Gastrocnemius medialis (tissue), 4 donors: ENCODE data around the gene AMZ1.

ENCODE experiments used
- CTCF ChIP-seq, 5 experiments: fragments of 450-650 bp in 3 of 5; fragments of 200-600 bp in 2 of 5; sonication (generic) in 2 of 5; IDR thresholded peaks in 4 of 5; conservative IDR thresholded peaks in 1 of 5; 1 replicate in 4 of 5; 2 replicates in 1 of 5; pipeline ENCODE4 v1.5.1; 2016 to 2019; ENCODE audit warnings: antibody characterized with exemption in 5 of 5, mild to moderate bottlenecking in 3 of 5, moderate library complexity in 3 of 5
- POLR2A ChIP-seq, 2 donors: fragments of 450-650 bp; IDR thresholded peaks; one replicate each; pipeline ENCODE4 v1.6.1; 2017; ENCODE audit warnings: antibody characterized with exemption in 2 of 2, mild to moderate bottlenecking in 2 of 2, moderate library complexity in 2 of 2

DNA sequence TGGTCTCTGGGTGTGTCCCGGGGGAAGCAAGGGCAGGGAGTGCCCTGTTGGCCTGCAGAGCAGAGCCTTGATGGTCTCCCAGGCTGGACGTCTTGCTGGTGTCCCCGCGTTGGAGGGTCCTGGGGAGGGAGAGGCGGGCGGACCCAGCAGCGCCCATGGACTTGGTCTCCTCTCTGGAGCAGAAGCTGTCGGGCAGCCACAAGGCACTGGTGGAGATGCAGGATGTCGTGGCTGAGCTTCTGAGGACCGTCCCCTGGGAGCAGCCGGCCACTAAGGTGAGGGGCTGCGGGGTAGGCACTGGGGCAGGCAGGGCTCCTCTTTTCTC, 35.3 kb upstream of the AMZ1 start:
- TF ChIP-seq CTCF (IDR thresholded peaks at IDR 0.05 in 4 of 5, conservative IDR thresholded peaks at IDR 0.05 in 1 of 5) (no peak), POLR2A (IDR thresholded peaks at IDR 0.05) (no peak)
